HG02759 (cell line): ENCODE data around the gene FBXO4.
A peak's percentile ranks its signal among the peaks of the same experiment; 100 is the strongest.

ENCODE experiments used
- ATAC-seq: cut with Tn5 transposase; IDR thresholded peaks from one replicate; pipeline ENCODE4 v1.9.1; 2021; ENCODE audit warnings: mild to moderate bottlenecking, moderate library complexity; ENCODE audit not compliant: unreplicated experiment

FBXO4 gene, protein sequence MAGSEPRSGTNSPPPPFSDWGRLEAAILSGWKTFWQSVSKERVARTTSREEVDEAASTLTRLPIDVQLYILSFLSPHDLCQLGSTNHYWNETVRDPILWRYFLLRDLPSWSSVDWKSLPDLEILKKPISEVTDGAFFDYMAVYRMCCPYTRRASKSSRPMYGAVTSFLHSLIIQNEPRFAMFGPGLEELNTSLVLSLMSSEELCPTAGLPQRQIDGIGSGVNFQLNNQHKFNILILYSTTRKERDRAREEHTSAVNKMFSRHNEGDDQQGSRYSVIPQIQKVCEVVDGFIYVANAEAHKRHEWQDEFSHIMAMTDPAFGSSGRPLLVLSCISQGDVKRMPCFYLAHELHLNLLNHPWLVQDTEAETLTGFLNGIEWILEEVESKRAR

DNA sequence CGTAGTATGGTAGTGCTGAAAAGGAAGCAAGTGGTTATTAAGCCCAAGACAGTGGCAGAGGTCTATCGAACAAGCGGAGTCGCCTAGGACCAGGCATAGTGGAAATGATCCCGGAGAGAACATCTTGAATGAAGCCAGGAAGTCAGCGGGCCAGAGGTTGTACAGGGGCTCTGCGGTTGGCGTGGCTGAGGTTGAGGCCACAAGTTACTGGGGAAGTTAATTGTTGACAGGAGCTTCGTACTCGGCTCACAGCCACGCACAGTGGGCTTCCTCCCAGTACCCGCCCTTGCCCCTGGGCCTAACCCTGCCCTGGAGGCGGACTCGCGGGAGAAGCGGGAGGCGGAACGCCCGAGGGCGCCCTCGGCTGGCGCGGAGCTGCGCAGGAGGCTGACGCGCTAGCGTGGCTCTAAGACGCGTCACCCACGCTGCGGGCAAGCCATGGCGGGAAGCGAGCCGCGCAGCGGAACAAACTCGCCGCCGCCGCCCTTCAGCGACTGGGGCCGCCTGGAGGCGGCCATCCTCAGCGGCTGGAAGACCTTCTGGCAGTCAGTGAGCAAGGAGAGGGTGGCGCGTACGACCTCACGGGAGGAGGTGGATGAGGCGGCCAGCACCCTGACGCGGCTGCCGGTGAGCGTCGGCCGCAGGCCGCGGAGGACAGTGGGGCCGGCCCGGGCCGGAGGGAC is at the start of gene FBXO4:
Gene FBXO4, plus strand, starts transcription at position 410 of the 683 bp plus-strand sequence. Its CDS starts 29 bp downstream, at position 439.
- peak; percentile 96 for ATAC-seq

DNA sequence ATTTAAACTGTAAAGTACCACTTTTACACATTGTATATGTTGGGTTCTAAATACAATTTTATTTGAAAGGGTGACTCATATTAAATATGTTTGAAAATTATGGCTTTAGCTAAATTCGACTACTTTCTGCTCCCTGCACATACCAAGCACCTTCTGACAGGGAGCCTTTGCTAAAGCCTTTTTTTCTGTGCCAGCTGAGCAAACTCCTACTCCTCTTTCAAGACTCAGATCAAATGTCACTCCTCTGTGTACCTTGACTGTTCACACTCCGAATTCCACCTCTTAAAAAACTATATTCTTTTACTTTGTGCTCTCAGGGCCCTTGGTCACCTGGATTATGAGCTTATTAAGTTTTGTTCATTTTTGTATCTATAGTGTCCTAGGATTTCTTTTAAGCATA is 48.4 kb upstream of the FBXO4 start:
- no peak for ATAC-seq

DNA sequence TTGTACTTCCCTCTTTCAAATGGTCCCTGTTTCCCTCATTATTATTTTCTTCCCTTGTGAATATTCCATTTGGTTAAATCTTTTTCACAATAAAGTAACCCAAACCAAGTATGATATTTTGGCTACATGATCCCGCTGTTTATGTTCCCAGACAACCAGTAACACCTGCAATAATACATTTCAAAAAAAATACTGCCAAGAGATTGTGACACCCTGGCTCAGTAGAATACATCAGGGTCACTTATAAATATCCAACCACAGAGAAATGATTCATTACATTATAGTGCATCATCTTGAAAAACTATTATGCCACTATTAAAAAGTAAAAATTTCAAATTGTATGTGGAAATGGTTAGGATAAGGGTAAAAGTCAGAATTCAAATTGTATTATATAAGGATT is 47.7 kb upstream of the FBXO4 start:
- no peak for ATAC-seq

DNA sequence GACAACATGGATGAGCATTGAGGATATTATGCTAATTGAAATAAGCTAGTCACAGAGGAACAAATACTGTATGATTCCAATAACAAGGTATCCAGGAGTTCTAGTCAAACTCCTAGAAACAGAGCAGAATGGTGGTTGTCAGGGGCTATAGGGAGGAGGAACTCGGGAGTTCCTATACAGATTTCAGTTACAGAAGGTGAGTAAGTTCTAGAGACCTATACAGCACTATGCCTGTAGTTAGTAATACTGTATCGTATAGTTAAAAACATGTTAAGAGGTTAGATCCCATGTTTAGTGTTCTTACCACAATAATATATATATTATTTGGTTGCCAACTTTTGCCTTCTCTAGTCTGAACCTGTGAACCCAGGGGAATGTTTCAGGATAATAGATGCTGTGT is 46.9 kb upstream of the FBXO4 start:
- ATAC-seq, result peak; percentile 42

DNA sequence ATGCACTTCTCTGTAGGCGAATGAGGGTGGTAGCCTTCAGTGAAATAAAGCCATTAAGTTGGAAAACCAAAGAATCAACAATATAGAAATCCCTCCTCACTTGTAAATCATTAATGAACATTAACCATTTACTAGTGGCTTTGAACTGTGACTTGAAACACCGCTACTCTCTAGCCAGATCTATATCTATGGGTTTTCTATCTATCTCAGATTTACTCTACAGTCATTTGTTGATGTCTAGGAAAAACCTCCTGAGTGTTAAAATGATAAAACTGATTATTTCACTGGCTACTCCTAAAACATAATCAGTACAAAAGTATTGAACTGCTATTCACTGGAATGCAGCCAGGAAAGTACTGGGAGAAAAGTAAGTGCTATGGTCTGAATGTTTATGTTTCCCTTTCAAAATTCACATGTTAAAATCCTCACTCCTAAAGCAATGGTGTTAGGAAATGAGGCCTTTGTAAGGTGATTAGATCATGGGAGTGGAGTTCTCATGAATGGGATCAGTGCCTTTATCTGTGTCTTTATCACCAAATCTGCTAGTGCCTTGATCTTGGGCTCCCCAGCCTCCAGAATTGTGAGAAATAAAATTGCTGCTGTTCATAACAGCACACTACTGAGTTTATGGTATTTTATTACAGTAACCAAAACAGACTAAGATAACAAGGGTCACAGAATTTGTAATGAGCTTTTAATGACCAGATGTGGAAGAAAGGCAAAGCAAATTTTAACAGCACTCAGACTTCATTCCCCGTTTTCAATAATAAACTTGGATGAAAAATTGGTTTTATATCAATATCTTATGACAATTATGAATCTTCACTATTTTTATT is 46.2 kb upstream of the FBXO4 start:
- peak; percentile 62 for ATAC-seq

DNA sequence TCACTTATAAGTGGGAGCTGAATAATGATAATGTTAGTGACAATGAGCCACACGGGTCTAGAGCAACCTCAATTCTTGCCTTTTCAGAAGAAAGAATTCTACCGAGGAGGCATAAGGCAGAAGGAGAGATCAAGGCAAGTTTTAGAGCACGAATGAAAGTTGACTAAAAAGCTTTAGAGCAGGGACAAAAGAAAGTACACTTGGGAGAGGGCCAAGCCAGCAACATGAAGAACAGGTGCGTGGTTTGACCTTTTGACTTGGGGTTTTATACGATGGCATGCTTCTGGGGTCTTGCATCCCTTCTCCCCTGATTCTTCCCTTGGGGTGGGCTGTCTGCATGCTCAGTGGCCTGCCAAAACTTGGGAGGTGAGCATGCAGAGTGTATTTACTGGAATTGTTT is 42.3 kb upstream of the FBXO4 start:
- ATAC-seq, result no peak

DNA sequence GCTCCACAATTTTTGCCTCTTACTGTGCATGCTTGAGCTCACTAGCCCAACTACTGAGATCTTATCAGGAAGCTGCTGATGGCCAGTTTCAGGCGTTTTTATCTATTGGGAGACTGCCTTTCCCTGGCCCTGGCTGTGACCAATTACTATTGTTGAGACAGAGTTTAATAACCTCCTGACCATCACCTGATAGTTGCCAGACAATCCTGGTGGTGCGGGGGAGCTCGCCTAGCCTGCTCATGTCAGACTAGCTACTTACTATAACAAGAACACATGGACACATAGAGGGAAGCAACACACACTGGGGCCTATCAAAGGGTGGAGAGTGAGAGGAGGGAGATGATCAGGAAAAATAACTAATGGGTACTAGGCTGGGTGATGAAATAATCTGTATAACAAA is 41.8 kb upstream of the FBXO4 start:
- no peak for ATAC-seq

DNA sequence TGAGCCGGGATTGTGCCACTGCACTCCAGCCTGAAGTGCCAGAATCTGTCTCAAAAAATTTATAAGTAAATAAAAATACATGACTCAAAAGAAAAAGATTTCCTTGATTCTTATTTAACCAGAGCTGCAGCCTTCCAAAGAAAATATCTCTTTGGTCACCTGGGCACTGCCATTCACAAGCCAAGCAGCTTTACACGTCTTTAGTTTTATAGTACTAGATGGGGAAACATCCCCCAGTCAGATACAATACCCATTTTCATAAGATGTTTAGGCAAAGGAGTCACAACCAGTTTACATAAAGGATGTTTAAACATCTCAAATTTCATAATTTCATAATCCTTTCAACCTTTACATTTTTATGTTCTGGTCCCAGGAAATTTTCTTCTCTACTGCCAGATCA is 41.1 kb upstream of the FBXO4 start:
- ATAC-seq, result no peak

DNA sequence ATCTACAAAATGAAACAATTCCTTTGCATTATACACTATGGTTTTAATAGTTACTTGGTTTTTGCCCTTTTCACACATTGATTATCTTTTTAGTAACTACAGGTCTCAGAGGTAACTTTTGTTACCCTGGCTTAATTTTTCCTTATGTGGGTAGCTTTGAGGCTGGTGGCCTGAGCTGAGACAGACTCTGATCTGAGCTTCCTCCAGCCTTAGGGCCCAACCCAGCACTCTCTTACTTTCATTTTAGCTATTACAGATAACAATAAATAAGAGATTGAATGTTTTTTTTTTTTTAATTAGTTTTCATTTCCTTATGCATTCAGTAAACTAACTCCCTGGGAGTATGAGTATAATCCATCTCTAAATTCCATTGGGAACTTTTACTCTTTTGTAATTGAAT is 39.8 kb upstream of the FBXO4 start:
- no peak for ATAC-seq

DNA sequence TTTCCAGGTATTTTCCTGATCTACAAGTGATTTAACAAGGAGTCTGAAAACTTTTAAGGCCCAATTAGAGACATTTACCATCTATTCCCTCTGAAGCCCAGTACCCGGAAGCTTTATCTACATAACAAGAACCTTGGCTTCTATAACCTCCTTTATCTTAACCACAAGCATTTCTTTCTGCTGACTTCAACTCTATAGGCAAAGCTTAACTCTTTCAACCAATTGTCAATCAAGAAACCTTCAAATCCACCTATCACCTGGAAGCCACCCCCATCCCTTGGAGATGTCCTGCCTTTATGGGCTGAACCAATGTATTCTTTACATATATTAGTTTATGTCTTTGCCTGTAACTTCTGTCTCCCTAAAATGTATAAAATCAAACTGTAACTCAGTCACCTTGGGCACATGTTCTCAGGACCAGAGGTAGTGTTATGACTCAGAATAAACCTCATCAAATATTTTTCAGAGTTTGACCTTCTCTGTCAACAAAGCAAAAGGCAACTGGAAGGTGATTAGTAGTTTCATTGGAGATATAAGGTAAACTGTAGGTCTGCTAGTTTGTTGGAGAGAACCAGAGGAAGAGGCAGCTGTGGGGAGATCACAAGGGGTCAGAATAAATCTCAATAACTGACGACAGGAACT is 33.9 kb upstream of the FBXO4 start:
- peak; percentile 54 for ATAC-seq

DNA sequence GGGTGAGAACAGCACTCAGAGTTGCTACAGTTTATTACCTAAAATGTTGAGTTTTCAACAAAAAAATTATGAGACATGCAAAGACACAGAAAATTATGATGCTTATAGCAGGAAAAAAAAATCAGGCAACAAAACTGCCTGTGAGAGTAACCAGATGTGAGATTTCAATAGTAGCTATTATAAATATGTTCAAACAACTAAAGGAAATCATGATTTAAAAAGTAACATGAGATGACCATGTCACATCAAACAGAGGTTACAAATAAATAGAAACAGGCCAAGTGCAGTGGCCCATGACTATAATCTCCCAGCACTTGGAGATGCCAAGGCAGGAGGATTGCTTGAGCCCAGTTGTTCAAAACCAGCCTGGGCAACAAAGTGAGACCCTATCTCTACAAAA is 33.0 kb upstream of the FBXO4 start:
- no peak for ATAC-seq

DNA sequence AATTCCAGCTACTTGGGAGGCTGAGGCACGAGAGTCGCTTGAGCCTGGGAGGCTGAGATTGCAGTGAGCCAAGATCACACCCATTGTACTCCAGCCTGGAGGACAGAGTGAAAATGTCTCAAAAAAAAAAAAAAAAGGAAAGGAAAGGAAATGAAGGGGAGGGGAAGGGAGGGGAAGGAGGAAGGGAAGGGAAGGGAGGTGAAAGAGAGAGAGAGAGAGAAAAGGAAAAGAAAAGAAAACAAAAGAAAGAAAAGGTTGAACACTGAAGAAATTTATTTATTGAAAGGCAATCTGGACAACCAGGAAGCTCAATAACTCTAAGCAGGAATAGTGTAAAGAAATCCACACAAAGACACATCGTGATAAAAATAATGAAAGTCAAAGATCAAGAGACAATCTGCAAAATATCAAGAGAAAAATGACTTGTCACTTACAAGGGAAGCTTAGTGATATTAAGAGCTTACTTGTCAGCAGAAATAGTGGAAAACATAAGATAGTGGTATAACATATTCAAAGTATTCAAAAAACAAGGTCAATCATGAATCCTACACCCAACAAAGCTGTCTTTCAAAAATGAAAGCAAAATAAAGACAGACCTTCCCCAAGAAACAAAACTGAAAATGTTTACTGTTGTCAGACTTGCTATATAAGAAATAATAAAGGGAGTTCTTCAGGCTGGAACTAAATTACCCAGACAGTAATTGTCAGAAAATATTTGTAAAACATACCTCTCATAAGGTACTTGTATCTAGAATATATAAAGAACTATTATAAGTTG is 31.8 kb upstream of the FBXO4 start:
- peak; percentile 42 for ATAC-seq

DNA sequence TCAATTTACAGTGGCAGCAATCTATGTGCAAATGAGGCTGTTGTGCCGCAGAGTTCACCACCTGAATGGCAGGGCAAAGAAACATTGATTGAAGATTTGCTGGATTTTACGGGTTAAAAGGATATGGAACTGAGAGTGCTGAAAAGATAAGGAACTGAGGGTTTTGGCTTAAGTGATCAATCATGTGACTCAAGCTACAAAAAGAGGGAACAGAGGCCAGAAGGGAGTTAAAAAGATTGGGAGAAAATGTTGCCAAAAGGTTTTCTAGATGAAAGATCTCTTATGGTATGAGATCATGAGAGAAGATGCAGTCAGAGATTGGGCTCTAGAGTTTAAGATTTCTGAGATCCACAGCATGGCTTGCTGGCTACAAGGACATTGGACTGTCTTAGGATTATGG is 28.9 kb upstream of the FBXO4 start:
- ATAC-seq, result no peak

DNA sequence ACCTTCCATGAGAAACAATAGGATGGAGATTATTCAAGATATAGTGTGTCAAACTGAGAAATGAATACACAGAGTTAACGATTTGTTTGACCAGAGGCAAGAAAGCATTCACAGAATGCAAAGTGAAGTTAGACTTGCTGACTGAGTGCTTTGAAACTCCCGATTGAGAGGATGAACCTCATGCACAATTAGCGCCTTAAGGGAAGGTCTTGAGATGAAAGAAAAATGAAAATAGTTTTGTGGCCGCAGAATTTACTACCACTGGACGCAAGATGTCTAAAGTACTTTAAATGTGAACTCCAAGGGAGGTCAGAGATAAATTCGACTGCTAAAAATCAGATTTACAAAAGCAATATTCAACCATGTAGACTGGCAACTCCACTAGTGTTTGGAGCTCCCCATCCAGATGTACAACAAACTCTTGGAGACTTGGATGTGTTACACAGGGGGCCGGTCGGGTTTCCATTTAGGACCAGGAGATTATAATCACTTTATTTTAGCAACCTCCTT is 21.6 kb upstream of the FBXO4 start:
- no peak for ATAC-seq

DNA sequence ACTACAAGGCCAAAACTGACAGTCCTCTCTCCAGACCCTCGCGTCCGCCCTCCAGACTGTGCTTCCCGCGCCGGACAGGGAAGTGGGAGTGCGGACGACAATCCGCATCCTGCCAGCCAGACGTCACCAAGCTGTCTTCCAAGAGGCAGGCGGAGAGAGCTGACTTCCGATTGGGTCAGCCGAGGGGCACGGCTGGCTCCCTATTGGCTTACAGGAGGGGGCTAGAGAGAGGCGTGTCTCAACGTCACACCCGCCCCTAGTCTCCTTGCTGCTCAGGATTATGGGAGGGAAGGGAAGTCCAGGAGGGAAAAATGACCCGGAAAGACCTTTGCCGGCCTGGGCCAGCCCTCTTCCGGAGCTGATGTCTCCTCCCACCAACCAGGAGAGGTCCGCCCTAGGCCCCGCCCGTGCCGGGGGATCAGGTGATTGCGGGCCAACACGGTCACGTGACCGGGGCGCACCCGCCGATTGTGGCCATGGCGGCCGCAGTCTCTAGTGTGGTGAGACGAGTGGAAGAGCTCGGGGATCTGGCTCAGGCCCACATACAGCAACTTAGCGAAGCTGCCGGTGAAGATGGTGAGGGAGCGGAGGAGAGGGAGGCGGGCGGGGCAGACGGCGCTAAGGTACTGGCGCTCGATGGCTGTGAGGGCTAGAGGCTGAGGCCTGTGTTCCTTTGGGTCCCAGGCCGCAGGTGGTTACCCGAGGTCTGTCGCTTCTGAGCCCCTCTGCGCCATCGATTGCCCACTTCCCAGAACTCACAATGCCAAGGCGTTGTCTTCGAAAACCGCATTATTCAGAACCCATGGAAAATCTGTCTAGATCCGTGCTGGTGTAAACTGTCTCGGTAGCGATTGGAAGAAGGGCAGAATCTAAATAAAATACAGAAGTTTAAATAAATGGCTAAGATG is 20.9 kb upstream of the FBXO4 start, which contains the start of gene RIMOC1:
Gene RIMOC1, plus strand, starts transcription at position 453 of the 908 bp plus-strand sequence. Its CDS starts 24 bp downstream, at position 477.
- ATAC-seq, result peak; percentile 99

DNA sequence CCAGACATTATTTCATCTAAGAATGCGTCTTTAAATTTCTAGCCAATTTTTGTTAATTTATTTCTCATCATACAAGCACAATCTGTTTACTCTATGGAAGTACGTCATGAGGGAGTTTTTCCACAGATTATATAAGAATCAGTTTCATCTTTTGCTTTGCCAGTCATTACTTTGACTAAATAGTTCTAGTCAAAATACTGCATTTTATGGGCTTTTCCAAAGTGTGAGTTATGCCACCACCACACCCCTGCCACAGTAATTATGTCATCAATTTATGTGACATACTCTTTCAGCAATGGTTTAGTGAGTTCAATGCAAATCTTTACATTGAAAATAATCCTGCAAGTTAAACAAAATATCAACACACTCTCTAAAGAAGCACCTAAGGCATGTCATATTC is 18.9 kb upstream of the FBXO4 start:
- no peak for ATAC-seq

DNA sequence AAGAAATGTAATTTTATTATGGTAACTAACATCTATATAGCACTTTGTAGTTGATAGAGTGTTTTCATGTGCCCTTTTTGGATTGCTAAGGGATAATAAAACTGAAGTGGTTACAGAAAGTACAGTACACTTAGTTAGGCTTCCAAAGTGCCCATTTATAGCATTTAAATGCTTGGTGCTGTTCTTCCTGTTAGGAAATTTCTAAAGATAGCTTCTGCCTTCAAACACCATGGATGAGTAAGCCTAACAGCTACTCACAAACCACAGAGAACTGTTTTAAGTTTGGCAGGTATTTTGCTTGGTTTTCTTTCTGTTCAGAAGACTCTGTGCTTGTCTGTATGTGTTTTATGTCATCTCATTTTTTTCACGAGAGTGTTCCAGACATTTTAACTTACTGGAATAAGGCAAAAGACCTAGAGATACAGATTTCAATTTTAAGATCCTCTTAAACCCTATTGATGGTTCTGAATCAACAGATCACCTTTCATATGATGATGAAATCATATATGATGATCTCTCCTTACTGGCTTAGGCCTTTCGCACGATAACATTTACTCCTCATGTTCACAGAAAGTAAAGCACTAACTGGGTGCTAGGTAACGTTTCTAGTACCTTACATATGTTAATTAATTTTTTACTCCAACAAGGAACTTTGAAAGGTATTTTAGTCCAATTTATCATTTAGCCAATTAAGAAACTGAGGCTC is 16.6 kb upstream of the FBXO4 start:
- ATAC-seq, result no peak

DNA sequence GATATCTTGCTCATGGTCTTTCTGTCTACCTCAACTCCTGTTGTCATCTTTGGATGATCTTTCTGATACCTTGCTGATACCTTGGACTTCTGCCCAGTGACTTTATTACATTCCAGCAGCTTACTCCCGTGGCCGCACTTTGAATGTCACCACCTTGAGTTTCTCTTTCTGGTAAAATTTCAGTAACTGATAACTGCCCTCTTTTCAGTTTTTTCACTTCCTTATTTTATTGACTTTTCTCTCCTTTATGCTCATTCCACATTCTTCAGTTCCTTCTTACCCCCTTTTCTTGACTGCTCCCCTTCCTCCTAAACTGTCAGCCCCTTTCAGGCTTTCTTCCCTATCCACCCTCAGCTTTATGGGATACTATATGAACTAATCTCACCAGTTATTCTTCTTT is 7.0 kb upstream of the FBXO4 start:
- no peak for ATAC-seq
